Upper lobe of right lung (tissue), 1 donor: Measurements from ENCODE around the gene THOC2. TPM values are rescaled to one million over a fixed set of nuclear protein-coding genes. Genes with fewer than 3 reads are reported as not detected.
"Not testable (repeated sequence)": the region's sequence is repeated elsewhere in the genome, so short reads cannot be mapped to it uniquely, and the experiment has no call there.

Experiments used
- ATAC-seq: fragments of 200-7000 bp; cut with Tn5 transposase; one replicate; pipeline ENCODE4 v1.9.1; 2020; ENCODE audit warnings: mild to moderate bottlenecking, moderate library complexity
- DNase-seq: peaks from one replicate; pipeline ENCODE4 v3.0.0-alpha.2; 2020
- H3K27ac ChIP-seq: fragments of 200-600 bp; one replicate; pipeline ENCODE4 v1.8.0; 2022
- H3K27me3 ChIP-seq: fragments of 200-600 bp; one replicate; pipeline ENCODE4 v1.8.0; 2022; ENCODE audit warnings: mild to moderate bottlenecking
- H3K36me3 ChIP-seq: fragments of 200-600 bp; one replicate; pipeline ENCODE4 v1.8.0; 2022
- H3K4me1 ChIP-seq: fragments of 200-600 bp; one replicate; pipeline ENCODE4 v1.8.0; 2022
- H3K4me3 ChIP-seq: fragments of 200-600 bp; one replicate; pipeline ENCODE4 v1.8.0; 2022; ENCODE audit warnings: mild to moderate bottlenecking
- H3K9me3 ChIP-seq: fragments of 200-600 bp; one replicate; pipeline ENCODE4 v1.8.0; 2022
- intact Hi-C: fragments of 100-400 bp; cut with DNase I; formaldehyde crosslinking; loops from one replicate; pipeline ENCODE4 v1.11.0; 2022
- long read RNA-seq: library from polyadenylated mRNA; unstranded; transcript quantifications from one replicate; pipeline ENCODE4 v2.0.0, GENCODE V29; 2021
- total RNA-seq: library from RNA; stranded (reverse); fragmentation: NEBNext Ultra II Directional; extraction: Animal tissue kit (Norgen Biotek cat#: 25700); gene quantifications from one replicate; pipeline ENCODE4 v1.2.1, GENCODE V29; 2021
- TF ChIP-seq, protein P1 (sequence below): fragments of 200-600 bp; IDR thresholded peaks from one replicate; pipeline ENCODE4 v1.8.0; 2022; ENCODE audit warnings: antibody characterized with exemption
- donor health status: DM: no; HTN: yes; CAD: no; lungs with severe emphysema.

THOC2 gene, protein sequence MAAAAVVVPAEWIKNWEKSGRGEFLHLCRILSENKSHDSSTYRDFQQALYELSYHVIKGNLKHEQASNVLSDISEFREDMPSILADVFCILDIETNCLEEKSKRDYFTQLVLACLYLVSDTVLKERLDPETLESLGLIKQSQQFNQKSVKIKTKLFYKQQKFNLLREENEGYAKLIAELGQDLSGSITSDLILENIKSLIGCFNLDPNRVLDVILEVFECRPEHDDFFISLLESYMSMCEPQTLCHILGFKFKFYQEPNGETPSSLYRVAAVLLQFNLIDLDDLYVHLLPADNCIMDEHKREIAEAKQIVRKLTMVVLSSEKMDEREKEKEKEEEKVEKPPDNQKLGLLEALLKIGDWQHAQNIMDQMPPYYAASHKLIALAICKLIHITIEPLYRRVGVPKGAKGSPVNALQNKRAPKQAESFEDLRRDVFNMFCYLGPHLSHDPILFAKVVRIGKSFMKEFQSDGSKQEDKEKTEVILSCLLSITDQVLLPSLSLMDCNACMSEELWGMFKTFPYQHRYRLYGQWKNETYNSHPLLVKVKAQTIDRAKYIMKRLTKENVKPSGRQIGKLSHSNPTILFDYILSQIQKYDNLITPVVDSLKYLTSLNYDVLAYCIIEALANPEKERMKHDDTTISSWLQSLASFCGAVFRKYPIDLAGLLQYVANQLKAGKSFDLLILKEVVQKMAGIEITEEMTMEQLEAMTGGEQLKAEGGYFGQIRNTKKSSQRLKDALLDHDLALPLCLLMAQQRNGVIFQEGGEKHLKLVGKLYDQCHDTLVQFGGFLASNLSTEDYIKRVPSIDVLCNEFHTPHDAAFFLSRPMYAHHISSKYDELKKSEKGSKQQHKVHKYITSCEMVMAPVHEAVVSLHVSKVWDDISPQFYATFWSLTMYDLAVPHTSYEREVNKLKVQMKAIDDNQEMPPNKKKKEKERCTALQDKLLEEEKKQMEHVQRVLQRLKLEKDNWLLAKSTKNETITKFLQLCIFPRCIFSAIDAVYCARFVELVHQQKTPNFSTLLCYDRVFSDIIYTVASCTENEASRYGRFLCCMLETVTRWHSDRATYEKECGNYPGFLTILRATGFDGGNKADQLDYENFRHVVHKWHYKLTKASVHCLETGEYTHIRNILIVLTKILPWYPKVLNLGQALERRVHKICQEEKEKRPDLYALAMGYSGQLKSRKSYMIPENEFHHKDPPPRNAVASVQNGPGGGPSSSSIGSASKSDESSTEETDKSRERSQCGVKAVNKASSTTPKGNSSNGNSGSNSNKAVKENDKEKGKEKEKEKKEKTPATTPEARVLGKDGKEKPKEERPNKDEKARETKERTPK (N-terminal part only)
- total RNA-seq: 99.9 TPM
- long read RNA-seq, full-length matches to known transcripts: 3 of 108 reads
- long read RNA-seq, partial matches to known transcripts: 72 of 108 reads
- long read RNA-seq, other reads (novel, unspliced or antisense): 33 of 108 reads

DNA sequence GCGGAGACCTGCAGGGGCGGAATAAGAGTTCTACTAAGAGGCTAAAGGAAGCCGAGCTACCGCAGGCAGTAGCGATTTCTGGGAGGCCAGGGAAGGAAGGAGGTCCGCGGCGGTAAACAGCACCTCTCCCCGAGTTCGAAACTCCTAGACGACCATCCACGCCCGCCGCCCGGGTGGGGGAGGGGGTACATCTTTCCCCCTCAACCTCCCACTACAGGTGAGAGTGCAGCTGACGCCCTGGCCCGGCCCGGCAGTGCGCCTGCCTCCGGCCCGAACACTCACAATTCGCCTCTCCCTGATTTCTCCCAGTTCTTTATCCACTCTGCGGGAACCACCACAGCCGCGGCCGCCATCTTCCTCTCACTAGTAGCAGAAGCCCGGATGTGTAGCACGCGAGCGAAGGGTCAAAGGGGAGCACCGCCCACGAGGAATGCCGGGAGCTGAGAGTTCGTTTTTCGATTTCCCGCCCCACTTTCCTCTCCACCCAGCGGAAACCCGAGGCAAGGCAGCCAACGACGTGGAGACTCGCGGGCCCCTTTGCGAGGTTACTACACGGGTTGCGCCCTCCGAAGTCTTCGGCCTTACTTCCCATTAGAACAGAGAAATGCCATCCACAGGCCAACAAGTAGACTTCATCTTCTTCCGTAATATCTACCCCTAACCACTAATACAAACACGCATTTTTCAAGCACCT, at the start of gene THOC2:
TSS of gene THOC2 (minus strand) at position 383 of the 694 bp plus-strand sequence. CDS start at position 353, 30 bp downstream.
- Histone ChIP-seq H3K4me1 (peaks cover 11% of the 10 kb centered on the region), H3K4me3 (peak within 1 kb of the TSS; percentile 77), H3K36me3 (no peaks in the 10 kb centered on the region), H3K27me3 (no peaks in the 10 kb centered on the region), H3K9me3 (no peaks in the 10 kb centered on the region), H3K27ac (peak within 1 kb of the TSS; percentile 81)
- intact Hi-C loops: no loop called here
- peak; percentile 92 for DNase-seq
- ATAC-seq: peak; percentile 99
- TF ChIP-seq, protein P1, sequence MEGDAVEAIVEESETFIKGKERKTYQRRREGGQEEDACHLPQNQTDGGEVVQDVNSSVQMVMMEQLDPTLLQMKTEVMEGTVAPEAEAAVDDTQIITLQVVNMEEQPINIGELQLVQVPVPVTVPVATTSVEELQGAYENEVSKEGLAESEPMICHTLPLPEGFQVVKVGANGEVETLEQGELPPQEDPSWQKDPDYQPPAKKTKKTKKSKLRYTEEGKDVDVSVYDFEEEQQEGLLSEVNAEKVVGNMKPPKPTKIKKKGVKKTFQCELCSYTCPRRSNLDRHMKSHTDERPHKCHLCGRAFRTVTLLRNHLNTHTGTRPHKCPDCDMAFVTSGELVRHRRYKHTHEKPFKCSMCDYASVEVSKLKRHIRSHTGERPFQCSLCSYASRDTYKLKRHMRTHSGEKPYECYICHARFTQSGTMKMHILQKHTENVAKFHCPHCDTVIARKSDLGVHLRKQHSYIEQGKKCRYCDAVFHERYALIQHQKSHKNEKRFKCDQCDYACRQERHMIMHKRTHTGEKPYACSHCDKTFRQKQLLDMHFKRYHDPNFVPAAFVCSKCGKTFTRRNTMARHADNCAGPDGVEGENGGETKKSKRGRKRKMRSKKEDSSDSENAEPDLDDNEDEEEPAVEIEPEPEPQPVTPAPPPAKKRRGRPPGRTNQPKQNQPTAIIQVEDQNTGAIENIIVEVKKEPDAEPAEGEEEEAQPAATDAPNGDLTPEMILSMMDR: peak; percentile 46

- H3K27me3 ChIP-seq, H3K4me1 ChIP-seq, DNase-seq, H3K9me3 ChIP-seq, H3K36me3 ChIP-seq, H3K27ac ChIP-seq, ATAC-seq, H3K4me3 ChIP-seq, intact Hi-C loops: not testable (repeated sequence)
Observed at GRCh38 chrX:123781786-123782185, 48.9 kb upstream of the THOC2 start.

DNA sequence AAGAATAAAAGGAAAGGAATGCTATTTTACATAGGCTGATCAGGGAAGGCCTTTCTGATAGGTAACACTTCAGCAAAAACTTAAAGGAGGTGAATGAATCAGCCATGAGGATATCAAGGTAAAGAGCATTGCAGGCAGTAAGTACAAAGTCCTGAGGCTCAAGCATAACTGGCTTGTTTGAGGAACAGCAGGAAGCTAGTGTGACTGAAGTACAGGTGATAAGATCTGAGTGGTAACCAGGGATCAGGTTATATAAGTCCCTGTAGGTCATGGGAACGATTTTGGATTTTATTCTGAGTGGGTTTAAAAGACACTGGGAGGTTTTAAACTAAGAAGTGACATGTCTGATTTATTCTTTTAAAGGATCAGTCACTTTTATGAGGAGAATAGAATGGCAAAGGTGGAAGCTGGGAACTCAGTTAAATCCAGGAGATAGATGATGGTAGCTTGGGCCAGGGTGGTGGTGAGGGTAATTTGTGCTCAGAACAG, 47.1 kb upstream of the THOC2 start:
- Histone ChIP-seq H3K9me3 (no peaks in the 10 kb centered on the region), H3K4me1 (no peaks in the 10 kb centered on the region), H3K36me3 (no peaks in the 10 kb centered on the region), H3K4me3 (no peak overlapping the region), H3K27me3 (no peaks in the 10 kb centered on the region), H3K27ac (no peak overlapping the region)
- TF ChIP-seq, protein P1: no peak
- intact Hi-C loops: no loop called here
- DNase-seq: no peak
- no peak for ATAC-seq

GRCh38 chrX:123773258-123773988, 40.6 kb upstream of the THOC2 start:
- H3K36me3 ChIP-seq: no peaks in the 10 kb centered on the region
- no peak for DNase-seq
- H3K9me3 ChIP-seq: no peaks in the 10 kb centered on the region
- no peak overlapping the region for H3K4me3 ChIP-seq
- intact Hi-C loops: no loop called here
- no peaks in the 10 kb centered on the region for H3K4me1 ChIP-seq
- no peaks in the 10 kb centered on the region for H3K27me3 ChIP-seq
- TF ChIP-seq, protein P1: no peak
- no peak overlapping the region for H3K27ac ChIP-seq
- no peak for ATAC-seq

- Histone ChIP-seq H3K27me3 (no peaks in the 10 kb centered on the region), H3K36me3 (no peaks in the 10 kb centered on the region), H3K27ac (no peak overlapping the region), H3K4me3 (no peak overlapping the region), H3K4me1 (no peaks in the 10 kb centered on the region), H3K9me3 (no peaks in the 10 kb centered on the region)
- DNase-seq (no peak), ATAC-seq (no peak)
- intact Hi-C loops: no loop called here
- TF ChIP-seq, protein P1: no peak
Observed at GRCh38 chrX:123771449-123772064, 38.7 kb upstream of the THOC2 start.
